Progenitor cell of endocrine pancreas (in vitro differentiated cells): Measurements from ENCODE around the gene LIN7B. TPM values are rescaled to one million over a fixed set of nuclear protein-coding genes. Genes with fewer than 3 reads are reported as not detected.

Experiments used
- DNase-seq: peaks from one replicate; pipeline ENCODE4 v3.0.0; 2021; ENCODE audit warnings: low spot score; ENCODE audit not compliant: unreplicated experiment
- H3K27ac Mint-ChIP-seq: 2 replicates; pipeline ENCODE4 v1.8.0; 2021; ENCODE audit warnings: mild to moderate bottlenecking, moderate library complexity, mixed read lengths
- H3K27me3 Mint-ChIP-seq: 2 replicates; pipeline ENCODE4 v1.8.0; 2021; ENCODE audit warnings: mixed read lengths
- H3K36me3 Mint-ChIP-seq: 2 replicates; pipeline ENCODE4 v1.8.0; 2022; ENCODE audit warnings: mixed read lengths; ENCODE audit not compliant: insufficient read depth
- H3K4me1 Mint-ChIP-seq: 2 replicates; pipeline ENCODE4 v1.8.0; 2021; ENCODE audit warnings: low read depth, mixed read lengths
- H3K4me3 Mint-ChIP-seq: 2 replicates; pipeline ENCODE4 v1.8.0; 2021; ENCODE audit warnings: low read depth, mild to moderate bottlenecking, moderate library complexity, mixed read lengths
- H3K9me3 Mint-ChIP-seq: 2 replicates; pipeline ENCODE4 v1.8.0; 2021; ENCODE audit warnings: low read depth, mixed read lengths
- total RNA-seq: library from RNA; stranded (reverse); gene quantifications from 2 replicates; pipeline ENCODE4 v1.2.1, GENCODE V29; 2021
- TF ChIP-seq, protein P1 (sequence below): fragments of 200-600 bp; sonication (generic); IDR thresholded peaks from one replicate; pipeline ENCODE4 v1.5.0; 2021; ENCODE audit warnings: antibody characterized with exemption, mild to moderate bottlenecking; ENCODE audit not compliant: unreplicated experiment

LIN7B gene
- total RNA-seq, 1 donor from 2014 or later = 7.0 TPM

DNA sequence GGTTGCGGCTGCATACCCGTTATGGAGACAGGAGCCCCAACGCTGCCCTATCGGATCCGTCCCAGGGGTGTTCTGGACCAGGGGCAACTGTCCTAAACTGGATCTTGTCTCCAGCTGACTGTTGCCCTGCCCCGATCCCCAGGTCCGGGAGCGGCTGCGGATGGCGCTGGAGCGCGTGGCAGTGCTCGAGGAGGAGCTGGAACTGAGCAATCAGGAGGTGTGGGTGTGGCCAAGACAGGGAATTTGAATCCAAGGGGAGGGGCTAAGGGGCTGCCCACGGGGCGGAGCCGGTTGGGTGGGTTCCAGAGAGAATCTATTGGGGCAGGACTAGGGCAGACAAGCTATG, 15.0 kb downstream of the LIN7B start:
- no peaks in the 10 kb centered on the region for H3K9me3 Mint-ChIP-seq
- H3K27me3 Mint-ChIP-seq = peaks cover 41% of the 10 kb centered on the region
- H3K27ac Mint-ChIP-seq = no peak overlapping the region
- no peak overlapping the region for H3K4me3 Mint-ChIP-seq
- no peaks in the 10 kb centered on the region for H3K36me3 Mint-ChIP-seq
- H3K4me1 Mint-ChIP-seq = no peaks in the 10 kb centered on the region
- TF ChIP-seq, protein P1, sequence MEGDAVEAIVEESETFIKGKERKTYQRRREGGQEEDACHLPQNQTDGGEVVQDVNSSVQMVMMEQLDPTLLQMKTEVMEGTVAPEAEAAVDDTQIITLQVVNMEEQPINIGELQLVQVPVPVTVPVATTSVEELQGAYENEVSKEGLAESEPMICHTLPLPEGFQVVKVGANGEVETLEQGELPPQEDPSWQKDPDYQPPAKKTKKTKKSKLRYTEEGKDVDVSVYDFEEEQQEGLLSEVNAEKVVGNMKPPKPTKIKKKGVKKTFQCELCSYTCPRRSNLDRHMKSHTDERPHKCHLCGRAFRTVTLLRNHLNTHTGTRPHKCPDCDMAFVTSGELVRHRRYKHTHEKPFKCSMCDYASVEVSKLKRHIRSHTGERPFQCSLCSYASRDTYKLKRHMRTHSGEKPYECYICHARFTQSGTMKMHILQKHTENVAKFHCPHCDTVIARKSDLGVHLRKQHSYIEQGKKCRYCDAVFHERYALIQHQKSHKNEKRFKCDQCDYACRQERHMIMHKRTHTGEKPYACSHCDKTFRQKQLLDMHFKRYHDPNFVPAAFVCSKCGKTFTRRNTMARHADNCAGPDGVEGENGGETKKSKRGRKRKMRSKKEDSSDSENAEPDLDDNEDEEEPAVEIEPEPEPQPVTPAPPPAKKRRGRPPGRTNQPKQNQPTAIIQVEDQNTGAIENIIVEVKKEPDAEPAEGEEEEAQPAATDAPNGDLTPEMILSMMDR = no peak
- DNase-seq = no peak

DNA sequence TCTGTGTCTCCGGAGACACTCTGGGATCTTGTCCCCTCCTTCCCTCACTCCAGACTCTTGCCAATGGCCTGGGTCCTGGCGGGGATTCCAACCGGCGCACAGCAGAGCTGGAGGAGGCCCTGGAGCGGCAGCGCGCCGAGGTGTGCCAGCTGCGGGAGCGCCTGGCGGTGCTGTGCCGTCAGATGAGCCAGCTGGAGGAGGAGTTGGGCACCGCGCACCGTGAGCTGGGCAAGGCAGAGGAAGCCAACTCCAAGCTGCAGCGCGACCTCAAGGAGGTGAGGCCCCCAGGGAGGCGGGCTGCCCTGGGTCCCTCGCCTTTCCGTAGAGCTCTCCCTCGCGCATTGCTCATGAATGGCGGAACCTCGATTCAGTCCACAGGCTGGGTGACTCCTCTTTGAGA, 16.2 kb downstream of the LIN7B start:
- DNase-seq = no peak
- Mint-ChIP-seq H3K27me3 (peaks cover 34% of the 10 kb centered on the region), H3K36me3 (no peaks in the 10 kb centered on the region), H3K9me3 (no peaks in the 10 kb centered on the region), H3K4me3 (no peak overlapping the region), H3K27ac (no peak overlapping the region), H3K4me1 (no peaks in the 10 kb centered on the region)
- TF ChIP-seq, protein P1 = no peak

DNA sequence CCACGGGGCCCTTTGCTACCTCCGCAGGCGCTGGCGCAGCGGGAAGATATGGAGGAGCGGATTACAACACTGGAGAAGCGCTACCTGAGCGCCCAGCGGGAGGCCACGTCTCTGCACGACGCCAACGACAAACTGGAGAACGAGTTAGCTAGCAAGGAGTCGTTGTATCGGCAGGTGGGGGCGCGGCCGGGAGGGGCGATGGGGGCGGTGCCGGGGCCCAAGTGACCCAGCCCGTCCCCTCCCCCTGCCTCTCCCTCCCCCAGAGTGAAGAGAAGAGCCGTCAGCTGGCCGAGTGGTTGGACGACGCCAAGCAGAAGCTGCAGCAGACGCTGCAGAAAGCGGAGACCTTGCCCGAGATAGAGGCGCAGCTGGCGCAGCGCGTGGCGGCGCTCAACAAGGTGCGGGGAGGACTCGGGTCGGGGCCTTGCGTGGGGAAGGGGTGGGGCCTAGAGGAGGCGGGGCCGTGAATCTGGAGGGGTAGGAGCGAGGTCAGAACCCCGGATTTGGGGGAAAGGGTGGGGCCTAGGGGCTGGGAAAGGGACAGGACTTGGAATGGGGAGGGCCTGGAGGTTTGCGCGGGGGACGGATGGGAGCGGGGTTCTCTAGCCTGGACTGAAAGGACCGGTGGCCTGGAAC, 18.9 kb downstream of the LIN7B start:
- no peak for DNase-seq
- peaks cover 2% of the 10 kb centered on the region for H3K9me3 Mint-ChIP-seq
- peak overlapping the region; percentile 20 for H3K27ac Mint-ChIP-seq
- peaks cover 2% of the 10 kb centered on the region for H3K36me3 Mint-ChIP-seq
- H3K4me1 Mint-ChIP-seq = no peaks in the 10 kb centered on the region
- TF ChIP-seq, protein P1 = no peak
- H3K27me3 Mint-ChIP-seq = peaks cover 37% of the 10 kb centered on the region
- H3K4me3 Mint-ChIP-seq = peak overlapping the region; percentile 24

DNA sequence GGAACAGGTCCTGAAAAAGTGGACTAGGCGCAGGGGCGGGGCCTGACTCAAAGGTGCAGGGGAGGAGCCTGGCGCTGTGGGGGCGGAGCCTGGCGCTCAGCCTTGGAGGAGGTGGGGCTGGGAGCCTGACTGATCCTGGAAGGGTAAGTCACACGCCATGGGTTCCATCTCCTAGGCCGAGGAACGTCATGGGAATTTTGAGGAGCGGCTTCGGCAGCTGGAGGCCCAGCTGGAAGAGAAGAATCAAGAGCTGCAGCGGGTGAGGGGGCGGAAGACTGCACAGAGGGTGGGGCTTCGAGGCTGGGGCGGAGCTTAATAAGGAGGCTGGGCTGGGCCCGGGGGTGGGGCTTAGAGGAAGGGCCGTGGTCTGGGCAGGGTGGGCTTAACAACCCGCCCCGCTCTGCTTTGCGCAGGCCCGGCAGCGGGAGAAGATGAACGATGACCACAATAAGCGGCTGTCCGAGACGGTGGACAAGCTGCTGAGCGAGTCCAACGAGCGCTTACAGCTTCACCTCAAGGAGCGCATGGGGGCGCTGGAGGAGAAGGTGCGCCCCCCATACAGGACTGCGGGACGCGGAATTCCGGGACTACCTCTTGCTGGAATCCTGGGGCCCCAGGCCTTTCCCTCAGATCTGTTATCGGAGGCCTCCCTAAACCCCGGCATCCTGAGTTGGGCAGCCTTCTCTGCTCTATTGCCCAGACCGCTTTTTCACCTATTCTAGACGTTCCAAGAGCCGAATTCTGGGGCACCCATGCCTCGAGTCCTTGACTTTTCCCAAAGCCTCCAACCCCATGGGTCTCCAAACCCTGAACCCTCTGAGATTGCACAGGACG, 19.7 kb downstream of the LIN7B start:
- TF ChIP-seq, protein P1 = no peak
- H3K9me3 Mint-ChIP-seq = peaks cover 2% of the 10 kb centered on the region
- peaks cover 2% of the 10 kb centered on the region for H3K36me3 Mint-ChIP-seq
- no peaks in the 10 kb centered on the region for H3K4me1 Mint-ChIP-seq
- no peak for DNase-seq
- H3K27ac Mint-ChIP-seq = no peak overlapping the region
- H3K27me3 Mint-ChIP-seq = peaks cover 34% of the 10 kb centered on the region
- H3K4me3 Mint-ChIP-seq = peak overlapping the region; percentile 24

DNA sequence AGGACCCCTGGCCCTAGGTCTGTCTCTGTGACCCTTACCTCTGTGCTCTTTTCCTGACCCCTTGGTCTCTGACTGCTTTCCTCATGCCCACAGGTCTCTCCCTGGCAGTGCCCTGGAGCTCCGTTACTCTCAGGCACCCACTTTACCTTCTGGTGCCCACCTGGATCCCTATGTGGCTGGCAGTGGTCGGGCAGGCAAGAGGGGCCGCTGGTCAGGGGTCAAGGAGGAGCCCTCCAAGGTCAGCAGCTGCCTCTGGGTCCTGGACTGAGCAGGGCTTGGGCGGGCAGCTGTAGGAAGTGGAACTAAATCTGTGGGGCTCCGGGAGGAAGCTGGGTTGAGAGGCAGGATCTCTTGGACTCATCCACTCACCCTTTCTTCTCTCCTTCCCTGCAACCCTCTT, 21.5 kb downstream of the LIN7B start:
- Mint-ChIP-seq H3K36me3 (peaks cover 2% of the 10 kb centered on the region), H3K27me3 (peaks cover 29% of the 10 kb centered on the region), H3K4me3 (no peak overlapping the region), H3K27ac (no peak overlapping the region), H3K4me1 (no peaks in the 10 kb centered on the region), H3K9me3 (peaks cover 2% of the 10 kb centered on the region)
- TF ChIP-seq, protein P1 = no peak
- no peak for DNase-seq
